Esophagus squamous epithelium (tissue), 4 donors: ENCODE data around the gene ILKAP.

Source experiments
- POLR2A ChIP-seq, 4 donors: fragments of 450-650 bp; IDR thresholded peaks; one replicate each; pipeline ENCODE4 v1.6.1; 2017; ENCODE audit warnings: antibody characterized with exemption in 4 of 4, mild to moderate bottlenecking in 4 of 4, moderate library complexity in 3 of 4
- TF ChIP-seq, protein P1 (sequence below), 6 experiments: fragments of 450-650 bp in 4 of 6; fragments of 200-600 bp in 2 of 6; sonication (generic) in 2 of 6; IDR thresholded peaks; one replicate each; pipeline ENCODE4 v1.5.1; 2016 to 2019; ENCODE audit warnings: antibody characterized with exemption in 6 of 6, mild to moderate bottlenecking in 4 of 6, moderate library complexity in 4 of 6

DNA sequence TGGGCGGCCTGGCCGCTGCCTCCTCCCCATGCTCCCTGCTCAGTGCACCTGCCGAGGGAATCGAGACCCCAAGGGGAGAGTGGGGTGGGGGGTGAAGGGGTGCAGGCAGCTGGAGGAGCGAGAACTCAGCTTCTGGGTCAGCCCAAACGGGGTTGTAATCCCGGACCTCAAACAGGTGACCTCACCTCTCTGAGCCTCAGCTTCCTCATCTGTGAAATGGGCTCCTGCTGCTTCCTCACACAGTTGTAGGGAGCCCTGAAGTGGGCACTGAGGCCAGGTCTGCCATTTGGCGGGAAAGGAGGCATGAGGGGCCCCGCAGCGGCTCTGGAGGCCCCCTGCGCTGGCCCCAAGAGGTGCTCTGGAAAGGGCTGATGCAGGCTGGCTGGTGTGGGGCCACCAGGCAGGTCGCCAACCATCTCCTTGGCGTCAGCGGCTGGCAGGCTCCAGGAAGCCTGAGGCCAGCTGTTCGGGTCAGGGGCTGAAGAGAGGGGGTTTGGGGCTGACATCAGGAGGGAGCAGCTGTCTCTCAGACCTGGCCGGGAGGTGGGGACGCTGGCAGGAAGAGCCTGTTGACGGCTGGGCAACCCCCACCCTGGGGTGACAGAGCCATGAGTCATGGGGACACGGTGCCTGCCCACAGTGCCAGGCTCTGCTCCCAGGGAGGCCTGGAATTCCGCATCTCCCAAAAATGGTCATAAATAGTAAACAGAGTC is 60.1 kb downstream of the ILKAP start:
- TF ChIP-seq, protein P1, sequence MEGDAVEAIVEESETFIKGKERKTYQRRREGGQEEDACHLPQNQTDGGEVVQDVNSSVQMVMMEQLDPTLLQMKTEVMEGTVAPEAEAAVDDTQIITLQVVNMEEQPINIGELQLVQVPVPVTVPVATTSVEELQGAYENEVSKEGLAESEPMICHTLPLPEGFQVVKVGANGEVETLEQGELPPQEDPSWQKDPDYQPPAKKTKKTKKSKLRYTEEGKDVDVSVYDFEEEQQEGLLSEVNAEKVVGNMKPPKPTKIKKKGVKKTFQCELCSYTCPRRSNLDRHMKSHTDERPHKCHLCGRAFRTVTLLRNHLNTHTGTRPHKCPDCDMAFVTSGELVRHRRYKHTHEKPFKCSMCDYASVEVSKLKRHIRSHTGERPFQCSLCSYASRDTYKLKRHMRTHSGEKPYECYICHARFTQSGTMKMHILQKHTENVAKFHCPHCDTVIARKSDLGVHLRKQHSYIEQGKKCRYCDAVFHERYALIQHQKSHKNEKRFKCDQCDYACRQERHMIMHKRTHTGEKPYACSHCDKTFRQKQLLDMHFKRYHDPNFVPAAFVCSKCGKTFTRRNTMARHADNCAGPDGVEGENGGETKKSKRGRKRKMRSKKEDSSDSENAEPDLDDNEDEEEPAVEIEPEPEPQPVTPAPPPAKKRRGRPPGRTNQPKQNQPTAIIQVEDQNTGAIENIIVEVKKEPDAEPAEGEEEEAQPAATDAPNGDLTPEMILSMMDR (IDR thresholded peaks at IDR 0.05), result no peak
- no peak for TF ChIP-seq POLR2A (IDR thresholded peaks at IDR 0.05)
